SK-N-SH (cell line): Measurements from ENCODE around the gene PACSIN3. TPM values are rescaled to one million over a fixed set of nuclear protein-coding genes. Genes with fewer than 3 reads are reported as not detected.

Source experiments
- CTCF ChIA-PET: fragments of 300-600, 350-600 bp; formaldehyde crosslinking; extraction: SDS; loops from one replicate; lab custom pipeline; 2021; lab: Yijun Ruan, JAX
- POLR2A ChIA-PET: fragments of 350-600 bp; sonication (Branson Sonifier 250); formaldehyde crosslinking; extraction: SDS; loops from one replicate; lab custom pipeline; 2020; ENCODE audit warnings: antibody characterized with exemption, inconsistent platforms; lab: Yijun Ruan, JAX
- DNase-seq: peaks from one replicate; pipeline ENCODE4 v3.0.0; 2012
- H2AFZ ChIP-seq: fragments of 200-600 bp; sonication (generic); 2 replicates; pipeline ENCODE4 v1.8.1; 2016; ENCODE audit warnings: antibody characterized with exemption, mild to moderate bottlenecking, low read depth
- H3F3A ChIP-seq: fragments of 200-600 bp; sonication (generic); replicated peaks from 2 replicates; pipeline ENCODE3; 2016; ENCODE audit warnings: antibody characterized with exemption, mild to moderate bottlenecking; ENCODE audit not compliant: insufficient read depth
- H3K27ac ChIP-seq, 2 experiments: fragments of 200-500 bp in 1 of 2; fragments of 200-600 bp in 1 of 2; sonication (Bioruptor generic) in 1 of 2; sonication (generic), shearing (Covaris generic) in 1 of 2; 2 replicates each; pipeline versions ENCODE4 v1.5.1 to v1.6.1; 2014 to 2016; ENCODE audit warnings: low read depth in 2 of 2, inconsistent platforms in 1 of 2, low read length in 1 of 2, mild to moderate bottlenecking in 1 of 2, mixed read lengths in 1 of 2
- H3K27me3 ChIP-seq: fragments of 200-600 bp; sonication (generic), shearing (Covaris generic); 2 replicates; pipeline ENCODE4 v1.6.1; 2016; ENCODE audit warnings: mixed run types; ENCODE audit not compliant: insufficient read depth
- H3K36me3 ChIP-seq, 2 experiments: fragments of 200-500 bp in 1 of 2; fragments of 200-600 bp in 1 of 2; sonication (Bioruptor generic) in 1 of 2; sonication (generic) in 1 of 2; replicated peaks in 1 of 2; 2 replicates each; pipeline versions ENCODE3 to v1.5.1; 2014 to 2016; ENCODE audit warnings: low read length in 1 of 2, mild to moderate bottlenecking in 1 of 2; ENCODE audit not compliant: insufficient read depth in 2 of 2, control insufficient read depth in 1 of 2
- H3K4me1 ChIP-seq, 2 experiments: fragments of 200-500 bp in 1 of 2; fragments of 200-600 bp in 1 of 2; sonication (Bioruptor generic) in 1 of 2; sonication (generic), shearing (Covaris generic) in 1 of 2; 2 replicates each; pipeline versions ENCODE4 v1.5.1 to v1.6.1; 2014 to 2016; ENCODE audit warnings: low read depth in 1 of 2, low read length in 1 of 2, mixed run types in 1 of 2; ENCODE audit not compliant: insufficient read depth in 2 of 2, control insufficient read depth in 1 of 2
- H3K4me2 ChIP-seq: fragments of 200-600 bp; sonication (generic), shearing (Covaris generic); 2 replicates; pipeline ENCODE4 v1.6.1; 2017; ENCODE audit warnings: mixed run types
- H3K4me3 ChIP-seq, 2 experiments: fragments of 200-500 bp in 1 of 2; fragments of 200-600 bp in 1 of 2; sonication (Bioruptor generic) in 1 of 2; sonication (generic), shearing (Covaris generic) in 1 of 2; 2 replicates each; pipeline versions ENCODE4 v1.5.1 to v1.8.1; 2014 to 2016; ENCODE audit warnings: low read depth in 2 of 2, inconsistent platforms in 1 of 2, low read length in 1 of 2, mild to moderate bottlenecking in 1 of 2, mixed read lengths in 1 of 2, moderate library complexity in 1 of 2
- H3K79me2 ChIP-seq: fragments of 200-600 bp; sonication (generic); 2 replicates; pipeline ENCODE4 v1.8.1; 2017; ENCODE audit warnings: mild to moderate bottlenecking; ENCODE audit not compliant: insufficient read depth
- H3K9ac ChIP-seq: fragments of 200-600 bp; sonication (generic); 2 replicates; pipeline ENCODE4 v1.6.1; 2017; ENCODE audit warnings: mixed run types
- H3K9me2 ChIP-seq: fragments of 200-600 bp; sonication (generic); 2 replicates; pipeline ENCODE4 v1.6.1; 2017; ENCODE audit warnings: mixed run types
- H3K9me3 ChIP-seq: fragments of 200-600 bp; sonication (generic); 2 replicates; pipeline ENCODE4 v1.6.1; 2017; ENCODE audit warnings: mixed run types, mild to moderate bottlenecking, moderate library complexity
- H4K20me1 ChIP-seq: fragments of 200-600 bp; sonication (generic); 2 replicates; pipeline ENCODE4 v1.6.1; 2017; ENCODE audit warnings: mild to moderate bottlenecking, mixed run types; ENCODE audit not compliant: insufficient read depth
- ELF1 ChIP-seq: IDR thresholded peaks from 2 replicates; pipeline ENCODE4 v1.4.0; 2012
- EZH2phosphoT487 ChIP-seq: fragments of 200-600 bp; sonication (generic); IDR thresholded peaks from 2 replicates; pipeline ENCODE4 v1.6.1; 2017; ENCODE audit warnings: low read depth, mixed run types, mild to moderate bottlenecking, antibody characterized with exemption, moderate library complexity, borderline replicate concordance
- FOSL2 ChIP-seq: IDR thresholded peaks from 2 replicates; pipeline ENCODE4 v1.4.0; 2012; ENCODE audit warnings: low read depth, mild to moderate bottlenecking, moderate library complexity, borderline replicate concordance
- FOXJ3 ChIP-seq: sonication (generic); formaldehyde crosslinking; IDR thresholded peaks from 2 replicates; pipeline ENCODE4 v1.5.1; 2020; ENCODE audit warnings: mild to moderate bottlenecking, missing genetic modification reagents
- GATA2 ChIP-seq: sonication (generic); formaldehyde crosslinking; IDR thresholded peaks from 2 replicates; pipeline ENCODE4 v1.5.0; 2020; ENCODE audit warnings: mild to moderate bottlenecking, missing genetic modification reagents
- JUND ChIP-seq: IDR thresholded peaks from 2 replicates; pipeline ENCODE4 v1.4.0; 2012
- MXI1 ChIP-seq: IDR thresholded peaks from 2 replicates; pipeline ENCODE4 v1.6.1; 2012; ENCODE audit warnings: mild to moderate bottlenecking, low read depth, low read length, improper control_type of control experiment
- POLR2AphosphoS5 ChIP-seq: IDR thresholded peaks from 2 replicates; pipeline ENCODE4 v1.6.1; 2012; ENCODE audit warnings: low read depth, low read length
- RAD21 ChIP-seq: IDR thresholded peaks from 2 replicates; pipeline ENCODE4 v1.6.1; 2012; ENCODE audit warnings: mild to moderate bottlenecking, low read length
- RCOR1 ChIP-seq: fragments of 150-350 bp; IDR thresholded peaks from 2 replicates; pipeline ENCODE4 v1.6.1; 2017; ENCODE audit warnings: antibody characterized with exemption, low read length
- REST ChIP-seq: IDR thresholded peaks from 2 replicates; pipeline ENCODE4 v1.6.1; 2012; ENCODE audit warnings: mild to moderate bottlenecking, low read depth, low read length, moderate library complexity
- RFX5 ChIP-seq: IDR thresholded peaks from 2 replicates; pipeline ENCODE4 v1.6.1; 2012; ENCODE audit warnings: mild to moderate bottlenecking, improper control_type of control experiment, low read length
- RXRA ChIP-seq: IDR thresholded peaks from 2 replicates; pipeline ENCODE4 v1.4.0; 2012; ENCODE audit warnings: low read depth, mild to moderate bottlenecking, borderline replicate concordance
- TAF1 ChIP-seq: IDR thresholded peaks from 2 replicates; pipeline ENCODE4 v1.6.1; 2012; ENCODE audit warnings: low read depth, mild to moderate bottlenecking, low read length, moderate library complexity, borderline replicate concordance
- TCF12 ChIP-seq: IDR thresholded peaks from 2 replicates; pipeline ENCODE4 v1.4.0; 2012
- USF1 ChIP-seq: IDR thresholded peaks from 2 replicates; pipeline ENCODE4 v1.4.0; 2012; ENCODE audit warnings: low read depth, borderline replicate concordance
- ZBTB33 ChIP-seq: IDR thresholded peaks from 2 replicates; pipeline ENCODE4 v1.4.0; 2012; ENCODE audit warnings: low read depth, borderline replicate concordance
- WGBS: methylation state at CpG from one replicate; pipeline ENCODE4 v1.1.6; 2017; ENCODE audit warnings: low lambda C conversion rate; 5-methylcytosine and 5-hydroxymethylcytosine counted together
- polyA plus RNA-seq, 3 experiments: library from polyadenylated mRNA; depleted of rRNA; stranded (reverse); fragments of >200 nt; gene quantifications; 2 replicates each; pipeline ENCODE4 v1.2.3, GENCODE V29; 2012
- TF ChIP-seq, protein P1 (sequence below): fragments of 200-600 bp; sonication (generic); IDR thresholded peaks from 2 replicates; pipeline ENCODE4 v1.6.1; 2017; ENCODE audit warnings: antibody characterized with exemption, mild to moderate bottlenecking, moderate library complexity

Gene PACSIN3
- polyA plus RNA-seq, 1 of the 3 experiments (the other 2 are of a cell fraction) = 31.1 TPM

DNA sequence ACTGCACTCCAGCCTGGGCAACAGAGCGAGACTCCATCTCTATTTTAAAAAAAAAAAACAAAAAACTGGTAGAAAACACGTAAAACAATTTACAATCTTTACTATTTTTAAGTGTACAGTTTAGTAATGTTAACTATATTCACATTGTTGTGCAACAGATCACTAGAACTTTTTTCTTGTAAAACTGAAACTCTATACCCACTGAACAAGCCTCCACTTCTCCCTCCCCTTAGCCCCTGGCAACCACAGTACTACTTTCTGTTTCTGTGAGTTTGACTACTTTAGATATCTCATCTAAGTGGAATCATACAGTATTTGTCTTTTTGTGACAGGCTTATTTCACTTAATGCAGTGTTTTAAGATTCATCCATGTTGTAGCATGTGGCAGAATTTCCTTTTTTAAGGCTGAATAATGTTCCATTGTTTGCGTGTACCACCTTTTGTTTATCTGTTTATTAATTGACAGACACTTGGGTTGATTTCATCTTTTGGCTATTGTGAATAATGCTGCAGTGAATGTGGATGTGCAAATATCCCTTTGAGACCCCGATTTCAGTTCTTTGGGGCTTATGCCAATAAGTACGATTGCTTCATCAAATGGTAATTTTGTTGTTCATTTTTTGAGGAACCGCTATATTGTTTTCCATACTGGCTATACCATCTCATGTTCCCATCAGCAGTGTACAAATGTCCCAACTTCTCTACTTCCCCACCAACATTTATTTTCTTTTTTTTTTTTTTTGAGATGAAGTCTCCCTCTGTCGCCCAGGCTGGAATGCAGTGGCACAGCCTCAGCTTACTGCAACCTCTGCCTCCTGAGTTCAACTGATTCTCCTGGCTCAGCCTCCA is 39.5 kb upstream of the PACSIN3 start:
- Histone ChIP-seq H3F3A (peaks cover 7% of the 10 kb centered on the region), H3K4me1 (0 out of 4 replicates have a peak, but pooled peaks cover 0 to under 1% of the 10 kb centered on the region in 2 experiments), H2AFZ (no peak overlapping the region), H3K79me2 (peaks cover 60% of the 10 kb centered on the region), H3K4me3 (no peak overlapping the region), H4K20me1 (0 out of 2 replicates have a peak, but pooled peaks cover 2% of the 10 kb centered on the region), H3K4me2 (no peak overlapping the region), H3K27me3 (no peaks in the 10 kb centered on the region), H3K9ac (no peak overlapping the region), H3K27ac (no peak overlapping the region), H3K9me2 (no peaks in the 10 kb centered on the region), H3K36me3 (peaks cover 7 to 52% of the 10 kb centered on the region in 2 experiments), H3K9me3 (no peaks in the 10 kb centered on the region)
- DNase-seq = no peak
- TF ChIP-seq EZH2phosphoT487 (no peak), RAD21 (no peak), TAF1 (no peak)
- 98% methylated on average over 7 of the region's 7 CpGs for WGBS
- POLR2A ChIA-PET = no interaction called here
- CTCF ChIA-PET = no interaction called here

DNA sequence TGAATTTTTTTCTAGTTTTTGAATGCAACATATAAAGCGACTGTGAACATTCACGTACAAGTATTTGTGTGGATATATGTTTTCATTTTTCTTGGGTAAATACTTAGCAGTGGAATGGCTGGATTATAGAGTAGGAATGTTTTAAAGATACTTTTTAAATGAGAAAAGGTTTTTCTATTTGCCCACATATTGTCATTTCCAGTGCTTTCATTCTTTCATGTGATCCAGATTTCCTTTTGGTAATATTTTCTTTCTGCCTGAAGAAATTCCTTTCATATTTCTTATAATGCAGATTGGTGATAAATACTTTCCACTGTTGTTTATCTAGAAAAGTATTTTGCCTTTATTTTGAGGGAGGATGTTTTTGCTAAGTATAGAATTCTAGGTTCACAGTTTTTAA is 36.5 kb upstream of the PACSIN3 start:
- peaks cover 3 to 20% of the 10 kb centered on the region in 2 experiments; a peak in 2 of 4 replicates for H3K4me1 ChIP-seq
- peaks cover 12 to 45% of the 10 kb centered on the region in 2 experiments for H3K36me3 ChIP-seq
- peaks cover 79% of the 10 kb centered on the region for H3K79me2 ChIP-seq
- no peak for DNase-seq
- no peak overlapping the region for H3K9ac ChIP-seq
- H3K9me2 ChIP-seq = no peaks in the 10 kb centered on the region
- H3F3A ChIP-seq = peaks cover 16% of the 10 kb centered on the region
- H3K4me2 ChIP-seq = no peak overlapping the region
- CTCF ChIA-PET = interaction anchor here (0.6 kb wide), 1 partner anchor 56 kb away, joined by 3 read pairs; no protein-coding TSS in a partner anchor
- no peak overlapping the region for H3K27ac ChIP-seq
- H3K27me3 ChIP-seq = no peaks in the 10 kb centered on the region
- WGBS = 95% methylated on average over 2 of the region's 2 CpGs
- no peak overlapping the region for H3K4me3 ChIP-seq
- no peaks in the 10 kb centered on the region for H3K9me3 ChIP-seq
- no peak overlapping the region for H2AFZ ChIP-seq
- peaks cover 31% of the 10 kb centered on the region for H4K20me1 ChIP-seq
- POLR2A ChIA-PET = no interaction called here
- TF ChIP-seq MXI1 = no peak
- no peak for TF ChIP-seq EZH2phosphoT487
- TF ChIP-seq REST = no peak
- no peak for TF ChIP-seq RCOR1
- no peak for TF ChIP-seq TCF12
- TF ChIP-seq GATA2 (CRISPR knock-in tag) = no peak
- no peak for TF ChIP-seq RAD21
- TF ChIP-seq ZBTB33 = no peak
- TF ChIP-seq RFX5 = no peak
- TF ChIP-seq FOSL2 = no peak
- TF ChIP-seq POLR2AphosphoS5 = no peak
- TF ChIP-seq ELF1 = no peak
- TF ChIP-seq RXRA = no peak
- no peak for TF ChIP-seq TAF1
- no peak for TF ChIP-seq USF1
- TF ChIP-seq FOXJ3 (CRISPR knock-in tag) = no peak
- TF ChIP-seq, protein P1, sequence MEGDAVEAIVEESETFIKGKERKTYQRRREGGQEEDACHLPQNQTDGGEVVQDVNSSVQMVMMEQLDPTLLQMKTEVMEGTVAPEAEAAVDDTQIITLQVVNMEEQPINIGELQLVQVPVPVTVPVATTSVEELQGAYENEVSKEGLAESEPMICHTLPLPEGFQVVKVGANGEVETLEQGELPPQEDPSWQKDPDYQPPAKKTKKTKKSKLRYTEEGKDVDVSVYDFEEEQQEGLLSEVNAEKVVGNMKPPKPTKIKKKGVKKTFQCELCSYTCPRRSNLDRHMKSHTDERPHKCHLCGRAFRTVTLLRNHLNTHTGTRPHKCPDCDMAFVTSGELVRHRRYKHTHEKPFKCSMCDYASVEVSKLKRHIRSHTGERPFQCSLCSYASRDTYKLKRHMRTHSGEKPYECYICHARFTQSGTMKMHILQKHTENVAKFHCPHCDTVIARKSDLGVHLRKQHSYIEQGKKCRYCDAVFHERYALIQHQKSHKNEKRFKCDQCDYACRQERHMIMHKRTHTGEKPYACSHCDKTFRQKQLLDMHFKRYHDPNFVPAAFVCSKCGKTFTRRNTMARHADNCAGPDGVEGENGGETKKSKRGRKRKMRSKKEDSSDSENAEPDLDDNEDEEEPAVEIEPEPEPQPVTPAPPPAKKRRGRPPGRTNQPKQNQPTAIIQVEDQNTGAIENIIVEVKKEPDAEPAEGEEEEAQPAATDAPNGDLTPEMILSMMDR = no peak
- TF ChIP-seq JUND = no peak
